ENCODE results near the gene GLB1L. TPM values are rescaled to one million over a fixed set of nuclear protein-coding genes. Genes with fewer than 3 reads are reported as not detected.
A peak's percentile ranks its signal among the peaks of the same experiment; 100 is the strongest.
"Not testable (repeated sequence)": the region's sequence is repeated elsewhere in the genome, so short reads cannot be mapped to it uniquely, and the experiment has no call there.

GLB1L gene
- total and polyA plus RNA-seq, 2 experiments from 2014 or later: 6.6 to 9.6 TPM

DNA sequence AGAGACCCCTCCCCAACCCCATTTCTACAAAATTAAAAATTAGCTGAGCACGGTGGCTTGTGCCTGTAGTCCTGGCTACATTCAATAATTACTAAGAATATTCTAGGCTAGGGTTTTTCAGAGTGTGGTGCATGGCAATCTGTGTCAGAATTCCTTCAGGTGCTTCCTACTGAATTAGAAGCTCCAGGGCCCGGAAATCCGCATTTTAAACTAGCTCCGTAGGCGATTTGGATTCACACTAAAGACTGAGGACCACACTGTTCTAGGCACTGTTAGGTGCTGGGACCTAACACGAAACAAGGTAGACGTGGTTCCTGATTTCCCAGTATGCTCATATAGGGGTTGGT lies 39.3 kb downstream of the GLB1L start:
- H2AFZ ChIP-seq: peak overlapping the region; percentile 92

DNA sequence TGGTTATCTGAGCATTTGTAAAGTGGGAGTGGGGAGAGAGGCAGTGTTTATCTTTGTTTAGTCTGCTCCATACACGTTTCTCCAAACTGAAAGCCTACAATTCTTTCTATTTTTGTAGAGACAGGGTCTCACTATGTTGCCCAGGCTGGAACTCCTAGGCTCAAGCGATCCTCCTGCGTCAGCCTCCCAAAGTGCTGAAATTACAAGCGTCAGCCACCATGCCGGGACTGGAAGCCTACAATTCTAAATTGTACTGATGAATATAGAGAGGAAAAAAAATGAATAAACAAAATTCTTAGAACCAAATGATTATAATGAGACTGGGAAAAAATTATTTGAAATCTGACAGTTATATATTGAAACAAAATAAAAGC lies 40.1 kb downstream of the GLB1L start:
- peaks cover 20% of the 10 kb centered on the region for H3K4me1 ChIP-seq (ENCODE audit: insufficient read depth)
- no peak for TF ChIP-seq EZH2phosphoT487 (IDR thresholded peaks at IDR 0.05; ENCODE audit: low read depth, severe bottlenecking, unreplicated experiment)
- TF ChIP-seq EZH2 (IDR thresholded peaks at IDR 0.05; ENCODE audit: borderline replicate concordance): no peak
- TF ChIP-seq, protein P1, sequence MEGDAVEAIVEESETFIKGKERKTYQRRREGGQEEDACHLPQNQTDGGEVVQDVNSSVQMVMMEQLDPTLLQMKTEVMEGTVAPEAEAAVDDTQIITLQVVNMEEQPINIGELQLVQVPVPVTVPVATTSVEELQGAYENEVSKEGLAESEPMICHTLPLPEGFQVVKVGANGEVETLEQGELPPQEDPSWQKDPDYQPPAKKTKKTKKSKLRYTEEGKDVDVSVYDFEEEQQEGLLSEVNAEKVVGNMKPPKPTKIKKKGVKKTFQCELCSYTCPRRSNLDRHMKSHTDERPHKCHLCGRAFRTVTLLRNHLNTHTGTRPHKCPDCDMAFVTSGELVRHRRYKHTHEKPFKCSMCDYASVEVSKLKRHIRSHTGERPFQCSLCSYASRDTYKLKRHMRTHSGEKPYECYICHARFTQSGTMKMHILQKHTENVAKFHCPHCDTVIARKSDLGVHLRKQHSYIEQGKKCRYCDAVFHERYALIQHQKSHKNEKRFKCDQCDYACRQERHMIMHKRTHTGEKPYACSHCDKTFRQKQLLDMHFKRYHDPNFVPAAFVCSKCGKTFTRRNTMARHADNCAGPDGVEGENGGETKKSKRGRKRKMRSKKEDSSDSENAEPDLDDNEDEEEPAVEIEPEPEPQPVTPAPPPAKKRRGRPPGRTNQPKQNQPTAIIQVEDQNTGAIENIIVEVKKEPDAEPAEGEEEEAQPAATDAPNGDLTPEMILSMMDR (IDR thresholded peaks at IDR 0.05; ENCODE audit: poor library complexity): no peak
- WGBS (ENCODE audit: low lambda C conversion rate, missing lambda C conversion rate): 81% methylated on average over 5 of the region's 5 CpGs

More for the DNA sequence above, 39.3 kb downstream of the GLB1L start:
- Histone ChIP-seq H3K79me2 (peaks cover 6% of the 10 kb centered on the region), H3K36me3 (replicated peaks; ENCODE audit: insufficient read depth, low read depth) (no peaks in the 10 kb centered on the region), H3K9me3 (ENCODE audit: low read depth) (no peaks in the 10 kb centered on the region), H3K27me3 (no peaks in the 10 kb centered on the region), H3K4me2 (peak overlapping the region; percentile 82), H3K4me1 (ENCODE audit: insufficient read depth) (peaks cover 20% of the 10 kb centered on the region), H3K27ac (peak overlapping the region; percentile 98), H3K4me3 (peak overlapping the region; percentile 60), H4K20me1 (ENCODE audit: insufficient read depth, poor library complexity, severe bottlenecking) (peaks cover 3% of the 10 kb centered on the region), H3K9me2 (replicated peaks; ENCODE audit: insufficient read depth) (no peaks in the 10 kb centered on the region)
- TF ChIP-seq EZH2phosphoT487 (IDR thresholded peaks at IDR 0.05; ENCODE audit: low read depth, severe bottlenecking, unreplicated experiment): no peak
- TF ChIP-seq, protein P1 (IDR thresholded peaks at IDR 0.05; ENCODE audit: poor library complexity): no peak
- 28% methylated on average over 7 of the region's 7 CpGs for WGBS (ENCODE audit: low lambda C conversion rate, missing lambda C conversion rate)
- no peak for DNase-seq (ENCODE audit: low spot score)

DNA sequence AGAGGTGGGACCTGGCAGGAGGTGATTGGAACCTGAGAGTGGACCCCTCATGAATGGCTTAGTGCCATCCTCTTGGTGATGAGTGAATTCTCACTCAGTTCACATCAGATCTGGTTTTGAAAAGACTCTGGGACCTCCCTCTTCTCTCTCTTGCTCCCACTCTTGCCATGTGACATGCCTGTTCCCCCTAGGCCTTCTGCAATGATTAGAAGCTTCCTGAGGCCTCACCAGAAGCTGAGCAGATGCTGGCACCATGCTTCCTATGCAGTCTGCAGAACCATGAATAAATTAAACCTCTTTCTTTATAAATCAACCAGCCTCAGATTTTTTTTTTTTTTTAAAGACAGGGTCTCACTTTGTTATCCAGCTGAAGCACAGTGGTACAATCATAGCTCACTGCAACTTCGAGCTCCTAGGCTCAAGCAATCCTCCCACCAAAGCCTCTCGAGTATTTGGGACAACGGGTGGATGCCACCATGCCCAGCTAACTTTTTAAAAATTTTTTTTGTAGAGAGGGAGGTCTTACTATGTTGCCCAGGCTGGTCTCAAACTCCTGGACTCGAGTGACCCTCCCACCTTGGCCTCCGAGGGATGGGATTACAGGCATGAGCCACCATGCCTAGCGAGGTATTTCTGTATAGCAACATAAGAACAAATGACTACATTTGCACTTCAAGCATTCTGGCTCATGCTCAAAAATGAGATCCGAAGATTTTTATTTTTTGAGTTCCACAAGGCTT lies 40.6 kb downstream of the GLB1L start:
- 98% methylated on average over 7 of the region's 7 CpGs for WGBS (ENCODE audit: low lambda C conversion rate, missing lambda C conversion rate)
- no peak for DNase-seq (ENCODE audit: low spot score)
- H4K20me1 ChIP-seq (ENCODE audit: insufficient read depth, poor library complexity, severe bottlenecking): peaks cover 3% of the 10 kb centered on the region
- no peak overlapping the region for H3K27ac ChIP-seq
- TF ChIP-seq, protein P1 (IDR thresholded peaks at IDR 0.05; ENCODE audit: poor library complexity): no peak
- TF ChIP-seq EZH2phosphoT487 (IDR thresholded peaks at IDR 0.05; ENCODE audit: low read depth, severe bottlenecking, unreplicated experiment) (no peak), EZH2 (IDR thresholded peaks at IDR 0.05; ENCODE audit: borderline replicate concordance) (no peak)
- H3K27me3 ChIP-seq: no peaks in the 10 kb centered on the region
- no peak overlapping the region for H2AFZ ChIP-seq
- H3K79me2 ChIP-seq: peaks cover 6% of the 10 kb centered on the region
- peaks cover 20% of the 10 kb centered on the region for H3K4me1 ChIP-seq (ENCODE audit: insufficient read depth)
- H3K4me3 ChIP-seq: no peak overlapping the region
- H3K36me3 ChIP-seq (replicated peaks; ENCODE audit: insufficient read depth, low read depth): no peaks in the 10 kb centered on the region
- H3K9me2 ChIP-seq (replicated peaks; ENCODE audit: insufficient read depth): no peaks in the 10 kb centered on the region
- no peak overlapping the region for H3K4me2 ChIP-seq
- H3K9me3 ChIP-seq (ENCODE audit: low read depth): no peaks in the 10 kb centered on the region

More for the DNA sequence above, 40.1 kb downstream of the GLB1L start:
- no peak overlapping the region for H3K27ac ChIP-seq
- H3K4me2 ChIP-seq: no peak overlapping the region
- H3K9me2 ChIP-seq (replicated peaks; ENCODE audit: insufficient read depth): no peaks in the 10 kb centered on the region
- no peaks in the 10 kb centered on the region for H3K27me3 ChIP-seq
- H3K4me3 ChIP-seq: no peak overlapping the region
- H3K9me3 ChIP-seq (ENCODE audit: low read depth): no peaks in the 10 kb centered on the region
- H3K36me3 ChIP-seq (replicated peaks; ENCODE audit: insufficient read depth, low read depth): no peaks in the 10 kb centered on the region
- H2AFZ ChIP-seq: no peak overlapping the region
- H4K20me1 ChIP-seq (ENCODE audit: insufficient read depth, poor library complexity, severe bottlenecking): peaks cover 3% of the 10 kb centered on the region
- peaks cover 6% of the 10 kb centered on the region for H3K79me2 ChIP-seq
- no peak for DNase-seq (ENCODE audit: low spot score)

- not testable (repeated sequence) for H2AFZ ChIP-seq; H3K79me2 ChIP-seq; H3K9me3 ChIP-seq (ENCODE audit: low read depth); H3K4me2 ChIP-seq; H3K4me3 ChIP-seq; H4K20me1 ChIP-seq (ENCODE audit: insufficient read depth, poor library complexity, severe bottlenecking); H3K9me2 ChIP-seq (replicated peaks; ENCODE audit: insufficient read depth); H3K4me1 ChIP-seq (ENCODE audit: insufficient read depth); DNase-seq (ENCODE audit: low spot score); H3K36me3 ChIP-seq (replicated peaks; ENCODE audit: insufficient read depth, low read depth); H3K27me3 ChIP-seq; H3K27ac ChIP-seq
- WGBS (ENCODE audit: low lambda C conversion rate, missing lambda C conversion rate): 93% methylated on average over 20 of the region's 21 CpGs
Measured at GRCh38 chr2:219201331-219201730, 43.9 kb downstream of the GLB1L start.

DNA sequence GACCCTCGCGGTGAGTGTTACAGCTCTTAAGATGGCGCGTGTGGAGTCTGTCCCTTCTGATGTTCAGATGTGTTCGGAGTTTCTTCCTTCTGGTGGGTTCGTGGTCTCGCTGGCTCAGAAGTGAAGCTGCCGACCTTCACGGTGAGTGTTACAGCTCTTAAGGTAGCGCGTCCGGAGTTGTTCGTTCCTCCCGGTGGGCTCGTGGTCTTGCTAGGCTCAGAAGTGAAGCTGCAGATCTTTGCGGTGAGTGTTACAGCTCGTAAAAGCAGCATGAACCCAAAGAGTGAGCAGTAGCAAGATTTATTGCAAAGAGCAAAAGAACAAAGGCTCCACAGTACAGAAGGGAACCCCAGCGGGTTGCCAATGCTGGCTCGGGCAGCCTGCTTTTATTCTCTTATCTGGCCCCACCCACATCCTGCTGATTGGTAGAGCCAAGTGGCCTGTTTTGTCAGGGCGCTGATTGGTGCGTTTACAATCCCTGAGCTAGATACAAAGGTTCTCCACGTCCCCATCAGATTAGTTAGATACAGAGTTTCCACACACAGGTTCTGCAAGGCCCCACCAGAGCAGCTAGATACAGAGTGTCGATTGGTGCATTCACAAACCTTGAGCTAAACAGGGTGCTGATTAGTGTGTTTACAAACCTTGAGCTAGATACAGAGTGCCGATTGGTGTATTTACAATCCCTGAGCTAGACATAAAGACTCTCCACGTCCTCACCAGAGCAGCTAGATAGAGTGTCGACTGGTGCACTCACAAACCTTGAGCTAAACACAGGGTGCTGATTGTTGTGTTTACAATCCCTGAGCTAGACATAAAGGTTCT lies 44.5 kb downstream of the GLB1L start:
- not testable (repeated sequence) for H2AFZ ChIP-seq; H3K9me3 ChIP-seq (ENCODE audit: low read depth); H3K27me3 ChIP-seq; H3K27ac ChIP-seq; H3K4me3 ChIP-seq; DNase-seq (ENCODE audit: low spot score); H3K79me2 ChIP-seq; H3K9me2 ChIP-seq (replicated peaks; ENCODE audit: insufficient read depth); H3K36me3 ChIP-seq (replicated peaks; ENCODE audit: insufficient read depth, low read depth); H4K20me1 ChIP-seq (ENCODE audit: insufficient read depth, poor library complexity, severe bottlenecking); H3K4me2 ChIP-seq; H3K4me1 ChIP-seq (ENCODE audit: insufficient read depth)
- WGBS (ENCODE audit: low lambda C conversion rate, missing lambda C conversion rate): 80% methylated on average over 26 of the region's 26 CpGs

Data from hepatocyte (in vitro differentiated cells).